GM19328 (cell line): ENCODE measurements around the gene CHCT1.
A peak's percentile ranks its signal among the peaks of the same experiment; 100 is the strongest.
"Not testable (repeated sequence)": the region's sequence is repeated elsewhere in the genome, so short reads cannot be mapped to it uniquely, and the experiment has no call there.

Experiments used
- ATAC-seq: cut with Tn5 transposase; IDR thresholded peaks from one replicate; pipeline ENCODE4 v1.9.1; 2021; ENCODE audit warnings: mild to moderate bottlenecking, moderate library complexity; ENCODE audit not compliant: unreplicated experiment

The CHCT1 gene

GRCh38 chr17:60398227-60398959, 23.9 kb upstream of the CHCT1 start:
- ATAC-seq: peak; percentile 71

DNA sequence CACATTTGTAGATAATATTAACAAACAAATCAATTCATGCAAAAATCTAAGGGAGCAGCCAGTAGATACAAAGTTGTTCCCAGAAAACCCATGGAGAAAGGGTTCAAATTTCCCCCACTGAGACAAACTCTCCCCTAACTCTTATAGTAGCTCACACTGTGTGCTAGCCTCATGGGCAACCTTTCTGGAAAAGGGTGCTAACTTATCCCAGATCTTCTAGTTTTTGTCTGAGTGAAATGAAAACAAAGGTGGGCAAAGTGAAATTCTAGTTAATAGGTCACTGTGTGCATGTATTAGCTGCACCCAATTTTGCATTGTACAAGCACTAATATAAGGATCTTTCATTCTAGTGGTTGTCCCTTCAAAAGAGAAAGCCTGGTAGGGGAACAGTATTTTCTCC, 20.5 kb upstream of the CHCT1 start:
- no peak for ATAC-seq

DNA sequence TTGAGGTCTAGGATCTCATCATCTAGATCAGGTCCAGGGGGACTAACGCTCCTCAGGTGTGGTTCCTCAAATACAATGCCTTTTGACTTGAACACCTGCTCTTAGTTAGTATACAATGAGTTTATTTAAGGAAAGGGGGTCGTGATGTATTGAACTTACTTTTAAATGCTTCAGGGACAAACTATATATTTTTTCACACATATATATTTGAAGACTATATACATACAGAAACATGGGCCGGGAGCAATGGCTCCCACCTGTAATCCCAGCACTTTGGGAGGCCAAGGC, 18.8 kb upstream of the CHCT1 start:
- no peak for ATAC-seq

- no peak for ATAC-seq
These were observed 18.3 kb upstream of the CHCT1 start for GRCh38 chr17:60403962-60404361.

DNA sequence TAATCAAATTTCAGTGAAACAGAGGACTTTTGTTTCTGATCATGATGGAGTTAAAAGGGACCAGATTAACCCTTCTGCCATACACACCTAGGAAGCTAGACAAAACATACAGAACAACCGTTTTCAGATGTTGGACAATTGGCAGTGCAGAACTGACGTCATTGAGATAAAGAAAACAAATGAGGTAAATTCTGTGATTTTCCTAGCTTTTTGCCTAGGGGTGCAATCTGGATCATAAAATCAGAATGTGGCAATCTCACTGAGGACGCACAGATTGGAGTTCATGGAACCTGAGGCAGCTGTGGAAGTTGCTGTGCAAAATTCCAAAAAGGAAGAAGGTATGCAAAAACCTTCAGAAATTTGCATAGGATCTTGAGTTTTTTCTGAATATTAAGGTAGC, 15.4 kb upstream of the CHCT1 start:
- no peak for ATAC-seq

DNA sequence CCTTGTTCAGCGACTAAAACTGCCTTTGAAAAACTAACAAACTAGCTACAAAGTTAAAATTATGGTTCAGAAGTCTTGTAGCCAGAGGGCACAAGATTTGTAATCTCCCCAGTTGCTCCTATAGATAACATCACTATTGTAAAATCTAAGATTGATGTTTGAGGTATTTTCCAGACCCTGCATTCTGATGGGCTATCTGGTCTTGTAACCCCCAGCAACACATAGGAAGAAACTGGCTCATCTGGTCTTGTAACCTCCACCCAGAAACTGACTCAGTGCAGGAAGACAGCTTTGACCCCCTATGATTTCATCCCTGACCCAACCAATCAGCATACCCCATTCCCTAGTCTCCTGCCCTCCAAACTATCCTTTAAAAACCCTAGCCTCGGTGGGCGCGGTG, 12.3 kb upstream of the CHCT1 start:
- no peak for ATAC-seq

DNA sequence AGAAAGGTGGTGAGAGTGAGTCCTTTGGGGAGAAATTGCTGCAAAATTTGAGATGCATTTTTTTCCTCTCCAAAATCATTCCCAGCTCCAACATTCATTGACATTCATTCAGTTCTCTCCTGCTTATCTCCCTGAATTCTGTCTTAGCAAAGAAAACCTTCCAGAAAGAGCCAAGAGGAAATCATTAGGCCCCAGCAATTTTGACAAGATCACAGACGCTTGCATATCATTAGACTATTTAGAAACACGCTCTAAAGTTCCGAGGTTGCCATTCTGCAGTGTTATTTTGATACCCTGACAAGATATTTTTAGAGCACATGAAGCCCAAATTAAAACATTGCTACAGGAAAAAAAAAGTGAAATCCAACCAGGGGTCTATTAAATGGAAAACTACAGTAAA, 9.6 kb upstream of the CHCT1 start:
- ATAC-seq: no peak

- ATAC-seq: no peak
These were observed 7.1 kb upstream of the CHCT1 start for GRCh38 chr17:60415146-60415545.

GRCh38 chr17:60416368-60416925, 5.8 kb upstream of the CHCT1 start:
- ATAC-seq: no peak

DNA sequence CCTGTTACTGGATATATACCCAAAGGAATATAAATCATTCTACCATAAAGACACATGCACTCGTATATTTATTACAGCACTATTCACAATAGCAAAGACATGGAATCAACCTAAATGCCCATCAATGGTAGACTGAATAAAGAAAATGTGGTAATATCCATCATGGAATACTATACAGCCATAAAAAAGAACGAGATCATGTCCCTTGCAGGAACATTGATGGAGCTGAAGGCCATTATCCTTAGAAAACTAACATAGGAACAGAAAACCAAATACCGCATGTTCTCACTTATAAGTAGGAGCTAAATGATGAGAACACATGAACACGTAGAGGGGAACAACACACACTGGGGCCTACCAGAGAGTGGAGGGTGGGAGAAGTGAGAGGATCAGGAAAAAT, 3.3 kb upstream of the CHCT1 start:
- not testable (repeated sequence) for ATAC-seq

DNA sequence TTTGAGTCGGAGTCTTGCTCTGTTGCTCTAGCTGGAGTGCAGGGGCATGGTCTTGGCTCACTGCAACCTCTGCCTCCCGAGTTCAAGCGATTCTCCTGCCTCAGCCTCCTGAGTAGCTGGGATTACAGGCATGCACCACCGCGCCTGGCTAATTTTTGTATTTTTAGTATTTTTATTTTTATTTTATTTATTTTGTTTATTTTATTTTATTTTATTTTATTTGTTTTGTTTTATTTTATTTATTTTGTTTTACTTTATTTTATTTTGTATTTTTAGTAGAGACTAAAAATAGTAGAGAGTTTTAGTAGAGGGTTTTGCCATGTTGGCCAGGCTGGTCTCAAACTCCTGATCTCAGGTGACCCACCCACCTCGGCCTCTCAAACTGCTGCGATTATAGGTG, 2.4 kb upstream of the CHCT1 start:
- not testable (repeated sequence) for ATAC-seq

DNA sequence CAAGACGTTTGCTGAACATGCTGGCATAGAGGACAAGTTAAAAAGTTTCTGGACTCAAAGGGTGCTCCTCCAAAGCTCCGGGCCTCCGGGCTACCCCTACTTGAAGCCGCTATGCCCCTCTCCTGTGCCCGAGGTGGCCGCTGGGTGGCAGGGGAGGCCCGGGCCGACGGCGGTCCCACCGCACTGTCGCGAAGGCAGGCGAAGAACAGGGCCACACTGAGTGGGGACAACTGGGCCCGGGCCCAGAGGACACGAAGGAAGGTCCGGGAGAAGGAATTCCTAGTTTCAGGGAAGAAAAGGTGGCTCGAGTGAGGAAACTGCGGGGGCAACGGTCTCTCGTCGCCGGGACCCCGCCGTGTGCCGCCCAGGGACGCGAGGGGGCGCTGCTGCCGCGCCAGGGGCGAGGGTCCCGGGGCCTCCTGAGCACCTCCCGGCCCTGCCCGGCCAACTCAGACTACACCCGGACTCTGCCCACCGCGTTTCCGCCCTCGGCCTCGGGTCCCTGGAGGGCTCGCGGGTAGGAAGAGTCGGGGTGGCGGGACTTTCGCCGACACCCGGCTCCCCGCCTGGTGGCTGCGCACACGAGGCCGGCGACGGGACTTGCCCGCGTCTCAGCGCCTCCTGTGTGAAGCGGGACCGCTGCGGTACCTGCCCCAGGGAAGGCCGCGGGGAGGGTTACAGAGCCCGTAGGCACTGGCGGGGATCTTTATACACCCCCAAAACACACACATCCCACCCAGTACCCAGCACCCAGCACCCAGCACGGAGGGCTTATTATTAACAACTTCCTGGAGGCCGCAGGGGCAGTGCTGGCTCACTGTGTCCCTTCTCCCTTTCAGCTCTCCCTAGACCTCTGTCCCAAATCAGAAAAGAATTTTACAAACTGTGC, 772 bp upstream of the CHCT1 start:
- ATAC-seq: peak; percentile 87

- ATAC-seq: no peak
These were observed 1.6 kb downstream of the CHCT1 start for GRCh38 chr17:60423865-60424264.

- no peak for ATAC-seq
These were observed 3.3 kb downstream of the CHCT1 start for GRCh38 chr17:60425626-60426025.

DNA sequence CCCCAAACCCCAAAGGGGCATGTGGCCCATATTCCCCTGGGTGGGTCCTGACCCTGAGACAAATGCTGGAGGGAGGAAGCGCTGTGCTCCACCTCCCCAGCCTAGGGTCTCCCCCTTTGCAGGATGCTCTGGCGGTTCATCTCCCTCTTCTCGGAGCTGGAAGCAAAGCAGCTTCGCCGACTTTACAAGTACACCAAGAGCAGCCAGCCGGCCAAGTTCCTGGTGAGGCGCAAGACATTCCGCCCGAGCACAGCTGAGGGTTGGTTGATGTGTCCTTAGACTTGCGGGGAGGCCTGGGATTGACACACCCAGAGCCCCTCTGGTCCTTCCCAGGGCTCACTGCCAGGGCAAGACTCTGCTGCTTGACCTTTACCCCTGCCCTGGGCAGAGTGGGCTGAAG, 4.3 kb downstream of the CHCT1 start:
- ATAC-seq: no peak

DNA sequence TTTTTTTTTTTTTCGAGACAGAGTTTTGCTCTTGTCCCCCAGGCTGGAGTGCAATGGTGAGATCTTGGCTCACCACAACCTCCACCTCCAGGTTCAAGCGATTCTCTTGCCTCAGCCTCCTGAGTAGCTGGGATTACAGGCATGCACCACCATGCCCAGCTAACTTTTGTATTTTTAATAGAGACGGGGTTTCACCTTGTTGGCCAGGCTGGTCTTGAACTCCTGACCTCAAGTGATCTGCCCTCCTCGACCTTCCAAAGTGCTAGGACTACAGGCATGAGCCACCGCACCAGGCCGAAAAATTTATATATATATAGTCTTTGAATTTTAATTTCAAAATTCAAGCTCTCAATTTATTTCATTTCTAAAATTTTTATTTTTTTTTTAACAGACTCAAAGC, 6.2 kb downstream of the CHCT1 start:
- not testable (repeated sequence) for ATAC-seq

DNA sequence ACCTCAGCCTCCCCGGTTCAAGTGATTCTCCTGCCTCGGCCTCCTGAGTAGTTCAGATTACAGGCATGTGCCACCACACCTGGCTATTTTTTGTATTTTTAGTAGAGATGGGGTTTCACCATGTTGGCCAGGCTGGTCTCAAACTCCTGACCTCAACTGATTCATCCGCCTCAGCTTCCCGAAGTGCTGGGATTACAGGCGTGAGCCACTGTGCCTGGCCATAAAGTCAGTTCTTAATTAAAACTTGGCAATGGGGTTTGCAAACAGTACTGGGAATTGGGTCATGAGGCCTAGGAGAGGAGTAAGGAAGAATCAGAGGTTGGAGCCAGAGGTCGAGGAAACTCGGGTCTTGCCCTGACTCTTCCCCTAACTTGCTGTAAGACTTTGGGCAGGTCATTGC, 8.3 kb downstream of the CHCT1 start:
- ATAC-seq: not testable (repeated sequence)

GRCh38 chr17:60433021-60433997, 11.0 kb downstream of the CHCT1 start:
- not testable (repeated sequence) for ATAC-seq

DNA sequence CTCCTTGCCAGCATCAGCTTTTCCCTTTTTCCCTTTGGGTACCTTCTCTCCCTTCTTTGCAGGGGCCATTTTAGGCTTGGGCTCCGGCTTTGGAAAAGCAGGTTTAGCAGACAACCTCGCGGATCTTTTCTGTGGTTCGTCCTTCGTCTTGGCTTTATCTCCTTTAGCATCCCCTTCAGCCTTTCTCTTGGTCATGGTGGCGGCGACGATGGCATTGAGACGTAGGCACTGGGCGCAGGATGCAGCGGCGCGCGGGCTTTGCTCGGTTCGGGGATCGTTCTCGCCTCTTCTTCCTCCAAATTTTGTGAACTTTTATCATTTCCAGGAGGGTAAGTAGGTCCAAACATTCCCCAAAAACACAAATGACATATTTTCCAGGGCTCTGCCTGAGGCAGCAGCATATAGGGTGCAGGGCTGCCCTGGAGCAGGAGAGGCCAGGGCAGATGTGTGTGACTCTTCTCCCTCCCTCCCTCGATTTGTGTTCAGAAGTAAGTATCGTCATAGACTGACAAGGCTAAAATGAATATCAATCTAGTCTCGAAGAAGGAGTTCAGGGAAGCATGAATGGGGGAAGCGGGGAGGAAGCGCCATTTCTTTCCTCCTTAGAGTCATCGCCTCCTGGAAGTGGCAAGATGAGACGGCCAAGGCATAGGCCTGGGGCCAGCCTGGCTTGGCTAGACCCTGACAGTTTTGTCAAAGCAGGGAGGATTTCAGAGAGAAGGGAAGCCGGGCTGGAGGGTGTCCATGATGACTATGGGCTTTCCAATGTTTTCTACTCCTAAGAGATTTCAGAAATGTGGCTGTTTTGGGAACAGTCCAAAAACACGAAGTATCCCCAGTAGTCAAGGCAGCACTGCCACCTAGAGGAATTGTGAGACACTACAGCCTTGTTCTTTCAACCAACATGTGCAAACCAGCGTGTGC, 13.2 kb downstream of the CHCT1 start:
- ATAC-seq: no peak

DNA sequence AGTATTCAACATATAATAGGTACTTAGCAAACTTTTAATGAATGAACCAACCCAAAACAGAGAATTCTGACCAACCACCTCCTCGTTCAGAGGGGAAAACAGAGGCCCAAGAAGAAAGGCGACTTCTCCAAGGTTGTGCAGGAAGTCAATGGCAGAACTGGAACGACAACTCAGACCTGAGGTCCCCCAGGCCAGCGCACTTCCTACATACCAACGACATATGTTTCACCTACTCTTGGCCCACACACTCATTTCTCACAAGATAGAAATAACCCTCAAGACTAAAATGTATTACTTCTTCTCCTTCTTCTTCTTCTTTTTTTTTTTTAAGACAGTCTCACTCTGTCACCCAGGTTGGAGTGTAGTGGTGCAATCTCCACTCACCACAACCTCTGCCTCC, 14.4 kb downstream of the CHCT1 start:
- no peak for ATAC-seq
